IPS DF 6.9 (cell line): Measurements from ENCODE around the gene SEC61A1.

ENCODE experiments used
- DNase-seq: peaks from one replicate; pipeline ENCODE4 v3.0.0-alpha.2; 2013; ENCODE audit warnings: low read depth, low spot score
- H3K27ac ChIP-seq: one replicate; pipeline ENCODE4 v1.5.1; 2013; ENCODE audit warnings: low read length, control low read depth
- H3K27me3 ChIP-seq: 2 replicates; pipeline ENCODE4 v1.6.1; 2013; ENCODE audit warnings: mild to moderate bottlenecking, low read length; ENCODE audit not compliant: control insufficient read depth, insufficient read depth
- H3K36me3 ChIP-seq: 2 replicates; pipeline ENCODE4 v1.6.1; 2013; ENCODE audit warnings: low read length; ENCODE audit not compliant: control insufficient read depth, insufficient read depth
- H3K4me1 ChIP-seq: 2 replicates; pipeline ENCODE4 v1.6.1; 2013; ENCODE audit warnings: low read length; ENCODE audit not compliant: control insufficient read depth, insufficient read depth
- H3K4me3 ChIP-seq: 2 replicates; pipeline ENCODE4 v1.5.1; 2013; ENCODE audit warnings: mild to moderate bottlenecking, low read length
- H3K9me3 ChIP-seq: 2 replicates; pipeline ENCODE4 v1.6.1; 2013; ENCODE audit warnings: low read length, inconsistent platforms; ENCODE audit not compliant: control insufficient read depth, insufficient read depth
- WGBS: extraction: QIAGEN DNeasy Blood & Tissue Kit; methylation state at CpG from one replicate; pipeline ENCODE4 v1.1.7; 2013; ENCODE audit warnings: mixed read lengths, missing lambda C conversion rate; ENCODE audit not compliant: insufficient read length, insufficient coverage; 5-methylcytosine and 5-hydroxymethylcytosine counted together

Gene SEC61A1

DNA sequence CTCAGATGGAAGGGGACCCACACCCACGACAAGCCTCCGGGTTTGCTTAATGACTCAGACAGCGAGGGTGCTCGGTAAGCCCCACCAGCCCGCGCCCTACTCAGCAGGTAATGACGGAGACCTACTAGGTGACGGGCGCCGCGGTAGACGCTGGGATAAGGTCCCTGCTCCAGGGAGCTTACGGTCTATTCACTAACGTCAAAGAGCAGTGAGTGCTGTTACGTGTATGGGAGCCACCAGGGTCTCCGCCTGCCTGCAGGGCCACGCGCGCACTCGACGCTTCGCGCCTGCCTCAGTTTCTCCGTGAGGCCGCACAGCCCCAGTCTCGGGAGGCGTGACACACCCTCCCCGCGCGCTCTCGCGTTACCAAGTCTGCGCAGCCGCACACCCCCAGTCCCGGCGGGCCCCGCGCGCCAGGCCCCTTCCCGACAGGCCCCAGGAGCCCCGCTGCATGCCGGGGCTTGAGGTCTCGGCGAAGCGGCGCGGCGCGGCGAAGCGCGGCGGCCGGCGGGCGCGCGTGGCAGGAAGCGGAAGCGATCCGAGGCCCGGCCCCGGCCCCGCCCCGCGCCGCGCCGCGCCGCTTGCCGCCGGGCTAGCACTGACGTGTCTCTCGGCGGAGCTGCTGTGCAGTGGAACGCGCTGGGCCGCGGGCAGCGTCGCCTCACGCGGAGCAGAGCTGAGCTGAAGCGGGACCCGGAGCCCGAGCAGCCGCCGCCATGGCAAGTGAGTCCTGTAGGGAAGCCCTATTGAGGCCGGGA lies at the start of gene SEC61A1:
TSS of gene SEC61A1 (plus strand) at position 601 of the 758 bp plus-strand sequence. CDS start at position 717, 116 bp downstream.
- H3K4me3 ChIP-seq, result peak within 1 kb of the TSS; percentile 72
- no peak within 1 kb of the TSS for H3K27ac ChIP-seq
- WGBS, result no CpG with 5 or more reads among the region's 90 CpGs
- DNase-seq, result peak; percentile 81
- no peaks in the 10 kb centered on the region for H3K4me1 ChIP-seq
- no peaks in the 10 kb centered on the region for H3K9me3 ChIP-seq
- H3K27me3 ChIP-seq, result no peaks in the 10 kb centered on the region
- peaks cover under 1% of the 10 kb centered on the region; the same call in 1 of the 2 replicates for H3K36me3 ChIP-seq

DNA sequence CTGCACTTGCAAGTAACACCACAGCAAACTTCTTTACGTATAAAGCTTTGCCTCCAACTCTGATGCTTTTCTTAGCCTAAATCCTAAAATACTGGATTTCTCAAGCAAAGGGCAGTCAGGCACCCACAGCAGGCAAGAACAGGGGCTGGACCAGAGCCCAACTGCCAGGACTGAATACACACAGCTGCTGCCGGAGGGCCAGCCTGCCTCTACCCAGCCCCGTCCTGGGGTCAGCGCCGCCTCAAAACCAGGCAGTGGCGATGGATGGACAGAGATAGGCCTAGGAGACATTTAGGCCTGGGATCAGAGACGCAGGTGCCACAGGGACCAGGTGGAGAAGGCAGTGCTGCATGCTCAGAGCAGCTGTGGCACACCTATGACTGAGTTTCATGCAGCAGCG lies 47.6 kb upstream of the SEC61A1 start:
- WGBS, result no CpG with 5 or more reads among the region's 8 CpGs

GRCh38 chr3:128006061-128007032 lies 45.9 kb upstream of the SEC61A1 start:
- DNase-seq, result no peak
- no CpG with 5 or more reads among the region's 30 CpGs for WGBS
- no peak overlapping the region for H3K4me3 ChIP-seq

More for the DNA sequence above, 47.6 kb upstream of the SEC61A1 start:
- Histone ChIP-seq H3K27ac (no peak overlapping the region), H3K9me3 (no peaks in the 10 kb centered on the region), H3K36me3 (no peaks in the 10 kb centered on the region), H3K27me3 (no peaks in the 10 kb centered on the region), H3K4me1 (peaks cover 7% of the 10 kb centered on the region), H3K4me3 (no peak overlapping the region)
- DNase-seq, result no peak

GRCh38 chr3:128007033-128007424 lies 45.2 kb upstream of the SEC61A1 start:
- H3K27me3 ChIP-seq, result no peaks in the 10 kb centered on the region
- no peaks in the 10 kb centered on the region for H3K9me3 ChIP-seq
- peaks cover 5% of the 10 kb centered on the region for H3K4me1 ChIP-seq
- H3K4me3 ChIP-seq, result no peak overlapping the region
- H3K36me3 ChIP-seq, result no peaks in the 10 kb centered on the region
- no peak for DNase-seq
- no peak overlapping the region for H3K27ac ChIP-seq
- no CpG with 5 or more reads among the region's 11 CpGs for WGBS

More at GRCh38 chr3:128006061-128007032, 45.9 kb upstream of the SEC61A1 start:
- H3K27ac ChIP-seq, result no peak overlapping the region
- peaks cover 7% of the 10 kb centered on the region for H3K4me1 ChIP-seq
- no peaks in the 10 kb centered on the region for H3K36me3 ChIP-seq
- no peaks in the 10 kb centered on the region for H3K9me3 ChIP-seq
- H3K27me3 ChIP-seq, result no peaks in the 10 kb centered on the region

DNA sequence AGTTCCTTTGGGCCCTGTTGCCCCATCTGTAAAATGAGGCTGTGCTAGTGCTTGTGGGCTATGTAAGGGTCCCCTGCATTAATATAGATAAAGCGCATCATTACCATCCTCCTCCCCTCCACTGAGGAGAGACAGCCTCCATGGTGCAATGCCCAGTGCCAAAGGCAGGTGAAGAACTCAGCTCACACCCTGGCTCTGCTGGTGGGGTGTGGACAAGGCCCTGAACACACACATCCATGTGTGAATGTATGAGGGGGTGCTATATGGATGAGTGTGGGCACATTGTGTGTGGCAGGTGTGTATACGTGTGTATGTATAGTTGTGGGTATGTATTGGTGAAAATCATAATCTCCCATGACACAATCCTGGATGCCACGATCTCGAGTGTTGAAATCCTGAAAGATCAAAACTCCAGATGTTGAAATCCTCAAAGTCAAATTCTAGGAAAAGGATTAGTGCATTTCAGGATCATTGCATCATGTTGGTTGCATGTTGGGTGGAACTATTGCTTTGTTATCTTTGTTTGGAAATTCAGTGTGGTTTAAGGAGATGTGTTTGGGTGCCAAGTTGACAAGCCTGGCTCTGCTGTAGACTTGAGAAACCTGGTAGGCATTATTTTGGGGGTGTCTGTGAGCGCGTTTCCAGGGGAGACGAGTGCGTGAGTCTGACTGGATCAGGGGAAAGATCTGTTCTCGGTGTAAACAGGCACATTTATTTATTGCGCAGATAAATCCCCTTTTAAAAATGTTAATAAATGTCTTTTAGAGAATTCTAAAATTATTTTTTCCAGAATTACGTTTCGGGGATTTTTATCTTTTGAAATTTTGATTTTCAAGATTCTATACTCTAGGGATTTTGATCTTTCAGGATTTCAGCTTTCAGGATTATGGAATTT lies 42.0 kb upstream of the SEC61A1 start:
- Histone ChIP-seq H3K9me3 (no peaks in the 10 kb centered on the region), H3K27me3 (no peaks in the 10 kb centered on the region), H3K27ac (no peak overlapping the region), H3K4me1 (peaks cover 5% of the 10 kb centered on the region), H3K36me3 (no peaks in the 10 kb centered on the region), H3K4me3 (no peak overlapping the region)
- no peak for DNase-seq
- no CpG with 5 or more reads among the region's 12 CpGs for WGBS

GRCh38 chr3:128011140-128011539 lies 41.1 kb upstream of the SEC61A1 start:
- WGBS, result no CpG with 5 or more reads among the region's 12 CpGs
- Histone ChIP-seq H3K27ac (no peak overlapping the region), H3K9me3 (no peaks in the 10 kb centered on the region), H3K4me1 (peaks cover 3% of the 10 kb centered on the region; the same call in 1 of the 2 replicates), H3K4me3 (no peak overlapping the region), H3K27me3 (no peaks in the 10 kb centered on the region), H3K36me3 (no peaks in the 10 kb centered on the region)
- peak; percentile 66 for DNase-seq

GRCh38 chr3:128012050-128012449 lies 40.2 kb upstream of the SEC61A1 start:
- no CpG with 5 or more reads among the region's 14 CpGs for WGBS
- H3K36me3 ChIP-seq, result no peaks in the 10 kb centered on the region
- DNase-seq, result no peak

DNA sequence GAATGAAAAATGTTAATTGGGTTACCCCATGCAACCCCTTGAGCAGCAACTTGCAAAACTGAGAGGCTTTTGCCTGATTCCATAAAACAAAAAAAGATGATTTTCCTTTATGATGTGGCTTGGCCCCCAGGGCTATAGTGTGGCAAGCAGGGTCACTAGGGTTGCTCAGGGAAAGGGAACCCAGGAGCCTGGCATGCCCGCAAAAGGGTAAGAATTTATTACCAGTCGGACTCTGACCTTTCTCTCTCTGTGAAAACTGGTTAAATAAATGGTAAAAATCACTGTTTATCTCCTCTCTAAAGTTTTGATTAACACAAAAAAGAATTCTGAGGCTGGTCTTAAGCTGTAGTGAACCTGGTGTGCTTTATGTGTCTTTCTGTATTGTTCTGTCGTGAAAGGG lies 37.7 kb upstream of the SEC61A1 start:
- Histone ChIP-seq H3K4me3 (no peak overlapping the region), H3K4me1 (no peaks in the 10 kb centered on the region), H3K36me3 (no peaks in the 10 kb centered on the region), H3K9me3 (no peaks in the 10 kb centered on the region), H3K27ac (no peak overlapping the region), H3K27me3 (no peaks in the 10 kb centered on the region)
- WGBS, result no CpG with 5 or more reads among the region's 3 CpGs
- DNase-seq, result no peak

More at GRCh38 chr3:128012050-128012449, 40.2 kb upstream of the SEC61A1 start:
- Histone ChIP-seq H3K27me3 (no peaks in the 10 kb centered on the region), H3K9me3 (no peaks in the 10 kb centered on the region), H3K4me3 (no peak overlapping the region), H3K4me1 (peaks cover under 1% of the 10 kb centered on the region; the same call in 1 of the 2 replicates), H3K27ac (no peak overlapping the region)

DNA sequence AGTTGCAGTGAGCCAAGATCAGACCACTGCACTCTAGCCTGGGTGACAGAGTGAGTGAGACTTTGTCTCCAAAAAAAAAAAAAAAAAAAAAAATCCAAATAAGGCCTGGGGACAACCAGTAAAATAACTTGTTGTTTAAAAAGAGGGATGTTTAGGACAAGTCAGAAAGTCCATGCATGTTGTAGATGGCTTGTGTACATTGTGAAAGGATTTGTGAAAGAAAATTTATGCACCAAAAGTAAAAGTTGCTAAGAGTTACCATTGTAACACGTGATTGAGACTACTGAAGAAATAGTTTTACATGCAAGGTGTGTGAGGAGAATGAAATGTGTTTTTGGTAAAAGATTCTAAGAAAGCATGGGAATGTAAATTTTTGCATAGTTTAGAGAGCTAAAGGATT lies 35.7 kb upstream of the SEC61A1 start:
- Histone ChIP-seq H3K4me1 (no peaks in the 10 kb centered on the region), H3K4me3 (no peak overlapping the region), H3K36me3 (no peaks in the 10 kb centered on the region), H3K9me3 (no peaks in the 10 kb centered on the region), H3K27me3 (no peaks in the 10 kb centered on the region), H3K27ac (no peak overlapping the region)
- no peak for DNase-seq
- no CpG with 5 or more reads among the region's 1 CpG for WGBS
